ENCODE results near the gene MKRN2.
"Not testable (repeated sequence)": the region's sequence is repeated elsewhere in the genome, so short reads cannot be mapped to it uniquely, and the experiment has no call there.

MKRN2 gene

GRCh38 chr3:12630843-12631242 is 74.0 kb downstream of the MKRN2 start:
- DNase-seq (ENCODE audit: low spot score): not testable (repeated sequence)

GRCh38 chr3:12632523-12632922 is 75.6 kb downstream of the MKRN2 start:
- DNase-seq (ENCODE audit: low spot score): no peak

GRCh38 chr3:12633108-12633507 is 76.2 kb downstream of the MKRN2 start:
- DNase-seq (ENCODE audit: low spot score): no peak
